Embryonic facial prominence (tissue), 1 donor: ENCODE data around the gene TAPBP.
"Not testable (repeated sequence)": the region's sequence is repeated elsewhere in the genome, so short reads cannot be mapped to it uniquely, and the experiment has no call there.

ENCODE experiments used
- DNase-seq: peaks from one replicate; pipeline ENCODE4 v3.0.0-alpha.2; 2016; ENCODE audit errors: extremely low spot score

TAPBP gene

GRCh38 chr6:33313709-33314514 is at the start of gene TAPBP:
TAPBP (minus strand) TSS chr6:33314078; CDS start chr6:33314041, 37 bp downstream.
- DNase-seq: no peak

GRCh38 chr6:33363486-33363885 is 49.6 kb upstream of the TAPBP start:
- not testable (repeated sequence) for DNase-seq

GRCh38 chr6:33359331-33359730 is 45.5 kb upstream of the TAPBP start:
- DNase-seq: no peak

- not testable (repeated sequence) for DNase-seq
These were observed 43.4 kb upstream of the TAPBP start for GRCh38 chr6:33357160-33357871.

- no peak for DNase-seq
These were observed 42.4 kb upstream of the TAPBP start for GRCh38 chr6:33356295-33356694.

GRCh38 chr6:33355860-33356259 is 42.0 kb upstream of the TAPBP start:
- not testable (repeated sequence) for DNase-seq

- DNase-seq: no peak
These were observed 33.9 kb upstream of the TAPBP start for GRCh38 chr6:33347816-33348215.

GRCh38 chr6:33346972-33347371 is 33.1 kb upstream of the TAPBP start:
- not testable (repeated sequence) for DNase-seq

GRCh38 chr6:33344701-33345697 is 31.1 kb upstream of the TAPBP start:
- no peak for DNase-seq

- no peak for DNase-seq
These were observed 30.2 kb upstream of the TAPBP start for GRCh38 chr6:33343953-33344611.

- not testable (repeated sequence) for DNase-seq
These were observed 29.7 kb upstream of the TAPBP start for GRCh38 chr6:33343606-33343952.

- DNase-seq: no peak
These were observed 25.3 kb upstream of the TAPBP start for GRCh38 chr6:33339193-33339592.

GRCh38 chr6:33336495-33336894 is 22.6 kb upstream of the TAPBP start:
- no peak for DNase-seq

GRCh38 chr6:33335916-33336315 is 22.0 kb upstream of the TAPBP start:
- DNase-seq: no peak

- no peak for DNase-seq
These were observed 19.8 kb upstream of the TAPBP start for GRCh38 chr6:33333666-33334065.

GRCh38 chr6:33330736-33331135 is 16.9 kb upstream of the TAPBP start:
- no peak for DNase-seq

- DNase-seq: no peak
These were observed 15.2 kb upstream of the TAPBP start for GRCh38 chr6:33329058-33329457.

GRCh38 chr6:33324125-33324524 is 10.2 kb upstream of the TAPBP start:
- no peak for DNase-seq

- DNase-seq: no peak
These were observed 9.7 kb upstream of the TAPBP start for GRCh38 chr6:33323623-33323948.

GRCh38 chr6:33321227-33321626 is 7.3 kb upstream of the TAPBP start:
- DNase-seq: no peak

- no peak for DNase-seq
These were observed 6.7 kb upstream of the TAPBP start for GRCh38 chr6:33320315-33321181.
